NCI-H128 (cell line): Measurements from ENCODE around the gene UGT1A8.
"Not testable (repeated sequence)": the region's sequence is repeated elsewhere in the genome, so short reads cannot be mapped to it uniquely, and the experiment has no call there.

ENCODE experiments used
- DNase-seq: peaks from one replicate; lab custom pipeline; 2025; ENCODE audit not compliant: unreplicated experiment; lab: John Stamatoyannopoulos, UW

The UGT1A8 gene

GRCh38 chr2:233638836-233639235, 21.4 kb downstream of the UGT1A8 start:
- DNase-seq: no peak

GRCh38 chr2:233639860-233640259, 22.4 kb downstream of the UGT1A8 start:
- DNase-seq: no peak

- DNase-seq: no peak
Measured at GRCh38 chr2:233643128-233643527, 25.7 kb downstream of the UGT1A8 start.

GRCh38 chr2:233646033-233646432, 28.6 kb downstream of the UGT1A8 start:
- DNase-seq: not testable (repeated sequence)

GRCh38 chr2:233650981-233651380, 33.5 kb downstream of the UGT1A8 start:
- DNase-seq: no peak

- DNase-seq: no peak
Measured at GRCh38 chr2:233651430-233651829, 34.0 kb downstream of the UGT1A8 start.

- DNase-seq: no peak
Measured at GRCh38 chr2:233654501-233654900, 37.1 kb downstream of the UGT1A8 start.

GRCh38 chr2:233655043-233655442, 37.6 kb downstream of the UGT1A8 start:
- no peak for DNase-seq

- DNase-seq: not testable (repeated sequence)
Measured at GRCh38 chr2:233655943-233656342, 38.5 kb downstream of the UGT1A8 start.

- DNase-seq: no peak
Measured at GRCh38 chr2:233656443-233656842, 39.0 kb downstream of the UGT1A8 start.

- DNase-seq: no peak
Measured at GRCh38 chr2:233658610-233659009, 41.2 kb downstream of the UGT1A8 start.

- no peak for DNase-seq
Measured at GRCh38 chr2:233663911-233664310, 46.5 kb downstream of the UGT1A8 start.

- no peak for DNase-seq
Measured at GRCh38 chr2:233668605-233669260, 51.3 kb downstream of the UGT1A8 start.

GRCh38 chr2:233671290-233672161, 54.1 kb downstream of the UGT1A8 start, which contains the start of gene UGT1A9:
UGT1A9 (plus strand) TSS chr2:233671898; CDS start chr2:233671935, 37 bp downstream.
- DNase-seq: no peak

- DNase-seq: no peak
Measured at GRCh38 chr2:233672886-233673285, 55.5 kb downstream of the UGT1A8 start.

- DNase-seq: no peak
Measured at GRCh38 chr2:233673896-233674295, 56.5 kb downstream of the UGT1A8 start.

GRCh38 chr2:233674314-233674713, 56.9 kb downstream of the UGT1A8 start:
- DNase-seq: no peak

- DNase-seq: no peak
Measured at GRCh38 chr2:233674995-233675394, 57.6 kb downstream of the UGT1A8 start.

- no peak for DNase-seq
Measured at GRCh38 chr2:233676046-233676445, 58.6 kb downstream of the UGT1A8 start.

GRCh38 chr2:233679196-233679595, 61.8 kb downstream of the UGT1A8 start:
- DNase-seq: no peak

- no peak for DNase-seq
Measured at GRCh38 chr2:233680361-233681045, 63.1 kb downstream of the UGT1A8 start.
